ENCODE results near the gene IGF2BP2. TPM values are rescaled to one million over a fixed set of nuclear protein-coding genes. Genes with fewer than 3 reads are reported as not detected.
A peak's percentile ranks its signal among the peaks of the same experiment; 100 is the strongest.

The IGF2BP2 gene
- total and polyA plus RNA-seq, 9 of the 15 experiments (the other 6 are each of a cell fraction or from before 2014, with no cell fraction given) = 3.2 to 59.6 (median 30.5) TPM

- TF ChIP-seq U2AF1 (optimal IDR thresholded peaks at IDR 0.05; ENCODE audit: low read depth, low read length) (no peak), TCFL5 (CRISPR knock-in tag; conservative IDR thresholded peaks at IDR 0.05) (no peak), FOSL1 (tag; conservative IDR thresholded peaks at IDR 0.05) (no peak), NCOA2 (IDR thresholded peaks at IDR 0.05; ENCODE audit: partially characterized antibody in 2 of 2) (no peak), CHD1 (IDR thresholded peaks at IDR 0.05; ENCODE audit: low read length) (peak; percentile 62), ZBED1 (IDR thresholded peaks at IDR 0.05) (no peak), ADNP (tag; IDR thresholded peaks at IDR 0.05) (no peak), GTF2E2 (tag; IDR thresholded peaks at IDR 0.05) (no peak), POLR2B (IDR thresholded peaks at IDR 0.05; ENCODE audit: low read depth, partially characterized antibody) (no peak), NR2C1 (IDR thresholded peaks at IDR 0.05) (no peak), NR2C1 (tag; IDR thresholded peaks at IDR 0.05) (no peak), RBM17 (IDR thresholded peaks at IDR 0.05; ENCODE audit: borderline replicate concordance, low read depth, low read length) (no peak)
- TF ChIP-seq, protein P1, sequence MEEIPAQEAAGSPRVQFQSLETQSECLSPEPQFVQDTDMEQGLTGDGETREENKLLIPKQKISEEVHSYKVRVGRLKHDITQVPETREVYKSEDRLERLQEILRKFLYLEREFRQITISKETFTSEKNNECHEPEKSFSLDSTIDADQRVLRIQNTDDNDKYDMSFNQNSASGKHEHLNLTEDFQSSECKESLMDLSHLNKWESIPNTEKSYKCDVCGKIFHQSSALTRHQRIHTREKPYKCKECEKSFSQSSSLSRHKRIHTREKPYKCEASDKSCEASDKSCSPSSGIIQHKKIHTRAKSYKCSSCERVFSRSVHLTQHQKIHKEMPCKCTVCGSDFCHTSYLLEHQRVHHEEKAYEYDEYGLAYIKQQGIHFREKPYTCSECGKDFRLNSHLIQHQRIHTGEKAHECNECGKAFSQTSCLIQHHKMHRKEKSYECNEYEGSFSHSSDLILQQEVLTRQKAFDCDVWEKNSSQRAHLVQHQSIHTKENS (CRISPR knock-in tag; IDR thresholded peaks at IDR 0.05) = no peak
- TF ChIP-seq, protein P2, sequence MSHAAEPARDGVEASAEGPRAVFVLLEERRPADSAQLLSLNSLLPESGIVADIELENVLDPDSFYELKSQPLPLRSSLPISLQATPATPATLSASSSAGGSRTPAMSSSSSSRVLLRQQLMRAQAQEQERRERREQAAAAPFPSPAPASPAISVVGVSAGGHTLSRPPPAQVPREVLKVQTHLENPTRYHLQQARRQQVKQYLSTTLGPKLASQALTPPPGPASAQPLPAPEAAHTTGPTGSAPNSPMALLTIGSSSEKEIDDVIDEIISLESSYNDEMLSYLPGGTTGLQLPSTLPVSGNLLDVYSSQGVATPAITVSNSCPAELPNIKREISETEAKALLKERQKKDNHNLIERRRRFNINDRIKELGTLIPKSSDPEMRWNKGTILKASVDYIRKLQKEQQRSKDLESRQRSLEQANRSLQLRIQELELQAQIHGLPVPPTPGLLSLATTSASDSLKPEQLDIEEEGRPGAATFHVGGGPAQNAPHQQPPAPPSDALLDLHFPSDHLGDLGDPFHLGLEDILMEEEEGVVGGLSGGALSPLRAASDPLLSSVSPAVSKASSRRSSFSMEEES (CRISPR knock-in tag; IDR thresholded peaks at IDR 0.05) = no peak
- TF ChIP-seq, protein P3, sequence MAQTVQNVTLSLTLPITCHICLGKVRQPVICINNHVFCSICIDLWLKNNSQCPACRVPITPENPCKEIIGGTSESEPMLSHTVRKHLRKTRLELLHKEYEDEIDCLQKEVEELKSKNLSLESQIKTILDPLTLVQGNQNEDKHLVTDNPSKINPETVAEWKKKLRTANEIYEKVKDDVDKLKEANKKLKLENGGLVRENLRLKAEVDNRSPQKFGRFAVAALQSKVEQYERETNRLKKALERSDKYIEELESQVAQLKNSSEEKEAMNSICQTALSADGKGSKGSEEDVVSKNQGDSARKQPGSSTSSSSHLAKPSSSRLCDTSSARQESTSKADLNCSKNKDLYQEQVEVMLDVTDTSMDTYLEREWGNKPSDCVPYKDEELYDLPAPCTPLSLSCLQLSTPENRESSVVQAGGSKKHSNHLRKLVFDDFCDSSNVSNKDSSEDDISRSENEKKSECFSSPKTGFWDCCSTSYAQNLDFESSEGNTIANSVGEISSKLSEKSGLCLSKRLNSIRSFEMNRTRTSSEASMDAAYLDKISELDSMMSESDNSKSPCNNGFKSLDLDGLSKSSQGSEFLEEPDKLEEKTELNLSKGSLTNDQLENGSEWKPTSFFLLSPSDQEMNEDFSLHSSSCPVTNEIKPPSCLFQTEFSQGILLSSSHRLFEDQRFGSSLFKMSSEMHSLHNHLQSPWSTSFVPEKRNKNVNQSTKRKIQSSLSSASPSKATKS (CRISPR knock-in tag; IDR thresholded peaks at IDR 0.05) = no peak
- TF ChIP-seq, protein P4, sequence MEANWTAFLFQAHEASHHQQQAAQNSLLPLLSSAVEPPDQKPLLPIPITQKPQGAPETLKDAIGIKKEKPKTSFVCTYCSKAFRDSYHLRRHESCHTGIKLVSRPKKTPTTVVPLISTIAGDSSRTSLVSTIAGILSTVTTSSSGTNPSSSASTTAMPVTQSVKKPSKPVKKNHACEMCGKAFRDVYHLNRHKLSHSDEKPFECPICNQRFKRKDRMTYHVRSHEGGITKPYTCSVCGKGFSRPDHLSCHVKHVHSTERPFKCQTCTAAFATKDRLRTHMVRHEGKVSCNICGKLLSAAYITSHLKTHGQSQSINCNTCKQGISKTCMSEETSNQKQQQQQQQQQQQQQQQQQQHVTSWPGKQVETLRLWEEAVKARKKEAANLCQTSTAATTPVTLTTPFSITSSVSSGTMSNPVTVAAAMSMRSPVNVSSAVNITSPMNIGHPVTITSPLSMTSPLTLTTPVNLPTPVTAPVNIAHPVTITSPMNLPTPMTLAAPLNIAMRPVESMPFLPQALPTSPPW (CRISPR knock-in tag; IDR thresholded peaks at IDR 0.05) = no peak
Observed at GRCh38 chr3:185824051-185825005, 514 bp downstream of the IGF2BP2 start (continued).
